C4-2B (cell line): ENCODE measurements around the gene TRAF2.

ENCODE experiments used
- H3K27ac ChIP-seq: fragments of 450-650 bp; 2 replicates; pipeline ENCODE4 v1.5.1; 2017
- CTCF ChIP-seq: fragments of 450-650 bp; conservative IDR thresholded peaks from 2 replicates; pipeline ENCODE4 v1.5.1; 2017; ENCODE audit warnings: mild to moderate bottlenecking
- ZFX ChIP-seq: fragments of 450-650 bp; IDR thresholded peaks from 2 replicates; pipeline ENCODE4 v1.6.1; 2017

Gene TRAF2

DNA sequence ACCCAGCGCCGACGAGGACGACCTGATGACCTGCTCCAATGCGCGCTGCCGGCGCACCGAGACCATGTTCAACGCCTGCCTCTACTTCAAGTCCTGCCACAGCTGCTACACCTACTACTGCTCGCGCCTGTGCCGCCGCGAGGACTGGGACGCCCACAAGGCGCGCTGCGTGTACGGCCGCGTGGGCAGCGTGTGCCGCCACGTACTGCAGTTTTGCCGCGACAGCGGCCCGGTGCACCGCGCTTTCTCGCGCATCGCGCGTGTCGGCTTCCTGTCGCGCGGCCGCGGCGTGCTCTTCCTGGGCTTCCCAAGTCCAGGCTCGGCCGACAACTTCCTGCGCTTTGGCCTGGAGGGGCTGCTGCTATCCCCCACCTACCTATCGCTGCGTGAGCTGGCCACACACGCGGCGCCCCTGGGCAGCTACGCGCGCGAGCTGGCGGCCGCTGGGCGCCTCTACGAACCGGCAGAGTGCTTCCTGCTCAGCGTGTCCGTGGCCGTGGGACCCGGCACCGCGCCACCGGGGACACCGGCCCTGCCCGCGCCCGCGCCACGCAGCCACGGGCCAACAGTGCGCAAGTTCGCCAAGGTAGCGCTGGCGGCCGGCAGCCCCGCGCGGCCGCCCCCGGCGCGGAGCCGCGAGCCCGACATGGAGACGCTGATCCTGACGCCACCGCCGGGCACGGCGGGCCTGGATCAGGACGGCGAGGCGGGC, 39.8 kb upstream of the TRAF2 start:
- no peak for TF ChIP-seq CTCF
- no peak for TF ChIP-seq ZFX
- no peak overlapping the region; the same call in 1 of the 2 replicates for H3K27ac ChIP-seq

GRCh38 chr9:136847088-136847825, 39.1 kb upstream of the TRAF2 start:
- peak overlapping the region; percentile 96 for H3K27ac ChIP-seq
- TF ChIP-seq ZFX: no peak
- TF ChIP-seq CTCF: no peak

- H3K27ac ChIP-seq: peak overlapping the region; percentile 96
- TF ChIP-seq CTCF (no peak), ZFX (peak; percentile 66)
These were observed 38.4 kb upstream of the TRAF2 start for GRCh38 chr9:136847826-136848392.

DNA sequence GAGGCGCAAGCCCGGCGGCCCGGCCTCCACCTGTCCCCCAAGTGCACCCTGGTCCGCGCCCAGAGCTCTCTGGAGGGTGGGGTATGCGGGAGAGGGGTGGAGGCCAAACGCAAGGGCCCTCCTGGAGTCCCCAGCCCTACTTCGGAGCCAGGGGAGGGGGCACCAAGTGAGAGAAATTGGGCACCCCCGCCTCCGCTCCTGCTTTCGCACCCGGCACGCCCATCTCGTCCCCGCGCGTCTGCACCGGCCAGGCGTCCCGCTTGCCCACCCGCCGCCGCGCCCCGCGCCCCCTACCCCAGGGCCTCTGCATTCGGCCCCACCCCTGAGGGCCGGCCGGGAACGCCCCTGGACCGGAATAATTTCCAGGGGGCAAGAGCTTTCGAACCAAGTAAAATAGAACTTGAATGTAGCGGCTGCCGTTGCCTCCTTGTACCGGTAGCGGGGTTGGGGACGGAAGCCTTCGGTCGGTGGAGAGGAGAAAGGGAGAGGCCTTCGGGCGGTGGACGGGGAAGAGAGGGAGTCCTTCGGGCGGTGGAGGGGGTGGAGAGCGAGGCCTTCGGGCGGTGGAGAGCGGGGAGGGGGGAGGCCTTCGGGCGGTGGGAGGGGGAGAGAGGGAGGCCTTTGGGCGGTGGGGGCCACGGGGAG, 37.8 kb upstream of the TRAF2 start:
- peak overlapping the region; percentile 96 for H3K27ac ChIP-seq
- TF ChIP-seq CTCF (no peak), ZFX (0 out of 2 replicates have a peak, but pooled peaks have one; percentile 24)

GRCh38 chr9:136849038-136849959, 37.0 kb upstream of the TRAF2 start, which contains the start of gene PHPT1:
PHPT1 (plus strand) TSS chr9:136849409; CDS start chr9:136849431, 22 bp downstream.
- H3K27ac ChIP-seq: peak within 1 kb of the TSS; percentile 96
- no peak for TF ChIP-seq ZFX
- TF ChIP-seq CTCF: no peak

DNA sequence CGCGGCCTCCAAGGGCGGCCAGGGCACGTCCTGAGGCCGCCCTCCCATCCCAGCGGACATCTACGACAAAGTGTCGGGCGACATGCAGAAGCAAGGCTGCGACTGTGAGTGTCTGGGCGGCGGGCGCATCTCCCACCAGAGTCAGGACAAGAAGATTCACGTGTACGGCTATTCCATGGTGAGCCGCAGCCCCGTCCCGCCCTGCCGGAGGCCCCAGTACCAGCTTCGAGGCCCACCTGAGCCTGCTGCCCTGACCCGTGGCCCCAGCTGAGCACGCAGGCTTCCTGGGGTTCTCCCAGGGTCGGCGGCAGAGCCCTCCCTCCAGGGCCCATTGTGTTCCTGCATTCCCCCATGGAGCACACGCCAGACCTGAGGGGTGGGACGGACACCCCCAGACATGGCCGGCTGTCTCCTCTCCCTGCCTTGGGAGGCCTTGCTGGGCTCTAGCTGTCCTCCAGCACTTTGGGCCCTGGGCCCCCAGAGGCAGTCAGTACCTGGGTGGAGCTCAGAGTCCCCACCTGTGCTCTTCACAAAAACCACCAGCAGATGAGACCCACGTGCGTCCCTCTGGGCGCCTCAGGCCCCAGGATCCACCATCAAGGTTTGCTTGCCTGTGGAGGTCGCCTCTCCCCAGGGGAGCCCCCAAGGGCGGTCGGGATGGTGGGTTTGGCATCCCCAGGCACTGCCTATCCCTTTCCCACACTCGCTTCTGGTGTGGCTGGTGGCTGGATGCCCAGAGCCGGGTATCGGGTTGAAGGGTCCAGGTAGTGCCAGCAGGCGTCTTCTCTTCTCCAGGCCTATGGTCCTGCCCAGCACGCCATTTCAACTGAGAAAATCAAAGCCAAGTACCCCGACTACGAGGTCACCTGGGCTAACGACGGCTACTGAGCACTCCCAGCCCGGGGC, 36.1 kb upstream of the TRAF2 start:
- TF ChIP-seq ZFX (no peak), CTCF (no peak)
- H3K27ac ChIP-seq: peak overlapping the region; percentile 96
